ENCODE measurements around the gene UTP25. TPM values are rescaled to one million over a fixed set of nuclear protein-coding genes. Genes with fewer than 3 reads are reported as not detected.

Gene UTP25
- polyA plus RNA-seq, 1 experiment, result 8.6 TPM

DNA sequence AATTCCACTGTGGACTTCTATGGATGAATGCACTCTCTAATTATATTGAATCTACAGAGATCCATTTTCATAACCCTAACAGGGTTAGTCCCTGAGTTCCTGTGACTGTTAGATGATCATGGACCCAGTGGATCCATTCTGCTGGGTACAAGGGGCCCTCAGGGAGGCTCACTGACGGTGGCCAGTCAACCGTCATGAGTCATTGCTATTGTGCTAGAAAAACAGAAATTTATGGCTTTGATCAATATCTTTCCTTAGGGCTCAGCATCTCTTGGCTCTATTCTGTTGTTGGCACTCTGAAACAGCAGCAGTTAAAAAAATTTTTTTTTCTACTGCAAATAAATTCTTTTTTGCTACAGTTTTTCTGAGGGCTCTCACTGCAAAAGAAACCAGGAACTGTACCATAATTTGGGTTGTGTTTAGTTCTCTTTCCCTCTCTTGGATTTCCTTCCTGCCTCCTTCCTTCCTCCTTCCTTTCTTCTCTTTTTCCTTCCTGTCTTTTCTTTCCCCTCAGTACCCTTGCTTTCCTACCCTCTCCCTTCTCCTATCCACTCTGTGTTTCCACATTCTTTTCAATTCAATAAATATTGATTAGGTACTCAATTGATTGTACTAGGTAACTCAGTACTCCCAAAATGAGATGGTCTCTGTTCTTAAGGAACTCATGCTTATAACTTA lies 49.5 kb downstream of the UTP25 start:
- H3K27me3 ChIP-seq (ENCODE audit: control insufficient read depth, insufficient read depth, low read length), result no peaks in the 10 kb centered on the region
- TF ChIP-seq, protein P1, sequence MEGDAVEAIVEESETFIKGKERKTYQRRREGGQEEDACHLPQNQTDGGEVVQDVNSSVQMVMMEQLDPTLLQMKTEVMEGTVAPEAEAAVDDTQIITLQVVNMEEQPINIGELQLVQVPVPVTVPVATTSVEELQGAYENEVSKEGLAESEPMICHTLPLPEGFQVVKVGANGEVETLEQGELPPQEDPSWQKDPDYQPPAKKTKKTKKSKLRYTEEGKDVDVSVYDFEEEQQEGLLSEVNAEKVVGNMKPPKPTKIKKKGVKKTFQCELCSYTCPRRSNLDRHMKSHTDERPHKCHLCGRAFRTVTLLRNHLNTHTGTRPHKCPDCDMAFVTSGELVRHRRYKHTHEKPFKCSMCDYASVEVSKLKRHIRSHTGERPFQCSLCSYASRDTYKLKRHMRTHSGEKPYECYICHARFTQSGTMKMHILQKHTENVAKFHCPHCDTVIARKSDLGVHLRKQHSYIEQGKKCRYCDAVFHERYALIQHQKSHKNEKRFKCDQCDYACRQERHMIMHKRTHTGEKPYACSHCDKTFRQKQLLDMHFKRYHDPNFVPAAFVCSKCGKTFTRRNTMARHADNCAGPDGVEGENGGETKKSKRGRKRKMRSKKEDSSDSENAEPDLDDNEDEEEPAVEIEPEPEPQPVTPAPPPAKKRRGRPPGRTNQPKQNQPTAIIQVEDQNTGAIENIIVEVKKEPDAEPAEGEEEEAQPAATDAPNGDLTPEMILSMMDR (IDR thresholded peaks at IDR 0.05; ENCODE audit: low read depth, low read length), result no peak
- ChIA-PET CTCF (interaction anchor here (1.2 to 3.8 kb wide), 7 partner anchors 7 to 523 kb away, joined by 3 to 46 read pairs (median 9); no protein-coding TSS in a partner anchor), POLR2A (no interaction called here)
- H3K9me3 ChIP-seq (ENCODE audit: control insufficient read depth, insufficient read depth, low read length), result no peaks in the 10 kb centered on the region
- no peak overlapping the region for H3K4me3 ChIP-seq (ENCODE audit: low read depth, low read length)
- no peak overlapping the region for H3K27ac ChIP-seq (ENCODE audit: low read depth, low read length)
- DNase-seq (ENCODE audit: low read depth, low spot score), result no peak

DNA sequence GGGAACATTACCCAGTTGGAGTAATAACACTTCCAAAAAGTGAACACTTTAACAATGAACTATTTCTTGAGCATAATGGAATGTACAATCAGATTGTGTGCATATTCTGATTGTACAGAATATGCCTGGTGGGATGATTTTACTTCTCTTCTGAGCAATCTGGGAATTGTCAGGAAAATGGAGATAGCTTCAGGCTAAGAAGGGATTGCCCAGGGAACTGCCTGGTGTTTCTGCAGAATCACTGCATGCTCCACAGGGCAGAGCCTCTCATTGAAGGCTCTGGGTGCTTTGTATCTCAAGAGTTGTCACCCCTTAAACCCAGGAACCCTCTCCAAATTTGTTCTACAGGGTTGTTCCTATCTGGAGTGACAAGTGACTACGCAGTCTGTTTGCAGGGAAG lies 51.2 kb downstream of the UTP25 start:
- TF ChIP-seq, protein P1 (IDR thresholded peaks at IDR 0.05; ENCODE audit: low read depth, low read length), result no peak
- H3K27ac ChIP-seq (ENCODE audit: low read depth, low read length), result no peak overlapping the region
- H3K4me3 ChIP-seq (ENCODE audit: low read depth, low read length), result no peak overlapping the region
- DNase-seq (ENCODE audit: low read depth, low spot score), result no peak
- ChIA-PET CTCF (interaction anchor here (0.9 to 2.0 kb wide), 3 partner anchors 19 to 111 kb away, joined by 4 to 7 read pairs (median 5); no protein-coding TSS in a partner anchor), POLR2A (no interaction called here)
- no peaks in the 10 kb centered on the region for H3K27me3 ChIP-seq (ENCODE audit: control insufficient read depth, insufficient read depth, low read length)
- H3K9me3 ChIP-seq (ENCODE audit: control insufficient read depth, insufficient read depth, low read length), result no peaks in the 10 kb centered on the region

DNA sequence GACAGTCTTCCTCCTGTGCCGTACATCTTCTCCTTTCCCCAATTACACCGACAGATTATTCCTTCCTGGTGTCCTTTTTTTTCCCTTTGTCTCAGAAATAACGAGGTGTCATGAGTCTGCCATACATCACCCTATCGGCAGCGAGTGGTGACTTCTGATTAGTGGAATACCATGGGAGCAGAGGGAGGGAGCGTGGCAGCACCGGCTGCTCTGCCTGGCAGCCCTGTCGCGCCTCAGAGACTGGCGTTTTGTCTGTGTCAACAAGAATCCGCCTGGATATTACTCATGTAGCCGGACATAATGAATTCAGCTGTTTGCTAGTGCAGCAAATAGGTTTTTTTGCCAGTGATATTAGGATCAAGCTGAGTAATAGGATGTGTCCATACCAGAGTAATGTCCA lies 51.8 kb downstream of the UTP25 start:
- TF ChIP-seq, protein P1 (IDR thresholded peaks at IDR 0.05; ENCODE audit: low read depth, low read length), result no peak
- Histone ChIP-seq H3K27me3 (ENCODE audit: control insufficient read depth, insufficient read depth, low read length) (no peaks in the 10 kb centered on the region), H3K9me3 (ENCODE audit: control insufficient read depth, insufficient read depth, low read length) (no peaks in the 10 kb centered on the region), H3K27ac (ENCODE audit: low read depth, low read length) (no peak overlapping the region), H3K4me3 (ENCODE audit: low read depth, low read length) (no peak overlapping the region)
- CTCF ChIA-PET, result interaction anchor here (0.9 to 2.0 kb wide), 4 partner anchors 19 to 110 kb away, joined by 4 to 7 read pairs (median 4); no protein-coding TSS in a partner anchor
- POLR2A ChIA-PET, result no interaction called here
- DNase-seq (ENCODE audit: low read depth, low spot score), result no peak

DNA sequence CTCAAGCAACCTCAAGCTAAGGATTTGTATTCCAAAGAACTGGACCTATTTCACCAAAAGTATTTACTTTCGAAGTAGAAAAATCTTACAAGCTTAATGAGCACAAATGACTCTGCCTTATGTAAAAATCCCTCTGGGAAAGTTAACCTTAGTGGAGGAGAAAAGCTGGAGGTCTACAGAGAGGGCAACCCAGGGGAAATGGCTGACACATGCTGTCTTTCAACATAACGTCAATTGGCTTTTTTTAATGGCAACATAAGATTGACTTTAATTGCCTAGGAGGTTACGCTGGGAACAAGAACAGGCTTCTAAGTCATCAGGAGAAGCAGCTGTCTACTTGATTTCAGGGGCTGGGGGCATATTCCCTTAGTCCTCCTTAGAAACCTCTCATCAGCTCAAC lies 52.3 kb downstream of the UTP25 start:
- H3K4me3 ChIP-seq (ENCODE audit: low read depth, low read length), result no peak overlapping the region
- H3K9me3 ChIP-seq (ENCODE audit: control insufficient read depth, insufficient read depth, low read length), result no peaks in the 10 kb centered on the region
- ChIA-PET CTCF (interaction anchor here (1.1 to 1.7 kb wide), 2 partner anchors 19 to 30 kb away, joined by 4 to 5 read pairs; no protein-coding TSS in a partner anchor), POLR2A (no interaction called here)
- H3K27me3 ChIP-seq (ENCODE audit: control insufficient read depth, insufficient read depth, low read length), result no peaks in the 10 kb centered on the region
- TF ChIP-seq, protein P1 (IDR thresholded peaks at IDR 0.05; ENCODE audit: low read depth, low read length), result no peak
- no peak overlapping the region for H3K27ac ChIP-seq (ENCODE audit: low read depth, low read length)
- DNase-seq (ENCODE audit: low read depth, low spot score), result no peak

DNA sequence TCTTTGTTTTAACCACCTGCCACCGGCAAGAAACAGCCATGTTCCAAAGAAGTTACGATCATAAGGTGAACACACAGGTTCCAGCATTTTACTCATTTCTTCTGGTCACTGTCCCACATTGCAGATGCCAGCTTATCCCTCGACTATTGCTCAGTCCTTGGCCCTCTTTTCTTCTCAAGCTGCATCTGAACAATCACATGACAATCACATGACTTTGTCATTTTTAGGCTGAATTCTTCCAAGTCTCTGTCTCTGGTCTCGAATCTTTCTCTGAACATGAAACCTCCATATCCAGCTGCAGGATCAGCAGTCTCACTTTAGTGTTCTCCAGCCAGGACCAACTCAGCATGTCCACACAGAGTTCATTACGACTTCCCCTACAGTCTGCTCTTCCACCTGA lies 53.8 kb downstream of the UTP25 start:
- POLR2A ChIA-PET, result no interaction called here

More for the DNA sequence above, 53.8 kb downstream of the UTP25 start:
- TF ChIP-seq, protein P1 (IDR thresholded peaks at IDR 0.05; ENCODE audit: low read depth, low read length), result no peak
- no peak for DNase-seq (ENCODE audit: low read depth, low spot score)
- no peaks in the 10 kb centered on the region for H3K9me3 ChIP-seq (ENCODE audit: control insufficient read depth, insufficient read depth, low read length)
- no peak overlapping the region for H3K27ac ChIP-seq (ENCODE audit: low read depth, low read length)
- CTCF ChIA-PET, result interaction anchor here (1.0 to 2.2 kb wide), 3 partner anchors 20 to 58 kb away, joined by 3 to 8 read pairs (median 6); no protein-coding TSS in a partner anchor
- H3K27me3 ChIP-seq (ENCODE audit: control insufficient read depth, insufficient read depth, low read length), result no peaks in the 10 kb centered on the region
- H3K4me3 ChIP-seq (ENCODE audit: low read depth, low read length), result no peak overlapping the region

Data from AG04450 (cell line).